Cardiac muscle cell (in vitro differentiated cells and primary cell): Measurements from ENCODE around the gene RCAN1. TPM values are rescaled to one million over a fixed set of nuclear protein-coding genes. Genes with fewer than 3 reads are reported as not detected.
A peak's percentile ranks its signal among the peaks of the same experiment; 100 is the strongest.

ENCODE experiments used
- DNase-seq, 2 donors: peaks; one replicate each; pipeline versions ENCODE4 v3.0.0 to v3.0.0-alpha.2; 2010 to 2017; ENCODE audit warnings: low read depth in 1 of 2, low spot score in 1 of 2
- H3K27ac ChIP-seq: fragments of 200-600 bp; sonication (generic); 2 replicates; pipeline ENCODE4 v1.5.1; 2016
- H3K27me3 ChIP-seq: fragments of 200-600 bp; sonication (generic); 2 replicates; pipeline ENCODE4 v1.6.0; 2016; ENCODE audit warnings: control low read depth
- H3K36me3 ChIP-seq: fragments of 200-600 bp; sonication (generic); 2 replicates; pipeline ENCODE4 v1.5.1; 2016; ENCODE audit warnings: control low read depth
- H3K4me1 ChIP-seq: fragments of 200-600 bp; sonication (generic); 2 replicates; pipeline ENCODE4 v1.8.1; 2017; ENCODE audit warnings: low read depth, mild to moderate bottlenecking, mixed run types
- H3K4me3 ChIP-seq: fragments of 200-600 bp; sonication (generic); 2 replicates; pipeline ENCODE4 v1.5.1; 2016; ENCODE audit warnings: mild to moderate bottlenecking
- H3K9me3 ChIP-seq: fragments of 200-600 bp; sonication (generic); 2 replicates; pipeline ENCODE4 v1.5.1; 2017; ENCODE audit warnings: low read depth, mild to moderate bottlenecking, control low read depth
- polyA plus RNA-seq: library from polyadenylated mRNA; unstranded; fragments of >200 nt; fragmentation: Nextera tagmentation; extraction: Ambion mirVana; gene quantifications from 2 replicates; pipeline ENCODE4 v1.2.1, GENCODE V29; 2016
- total RNA-seq: library from RNA; depleted of rRNA; stranded (reverse); fragments of >200 nt; gene quantifications from 2 replicates; pipeline ENCODE4 v1.2.3, GENCODE V29; 2016
- TF ChIP-seq, protein P1 (sequence below): IDR thresholded peaks from 2 replicates; pipeline ENCODE4 v1.5.1; 2012; ENCODE audit warnings: low read depth, mild to moderate bottlenecking, low read length

RCAN1 gene
- total and polyA plus RNA-seq, 2 experiments from 2014 or later: 47.4 to 96.2 TPM

DNA sequence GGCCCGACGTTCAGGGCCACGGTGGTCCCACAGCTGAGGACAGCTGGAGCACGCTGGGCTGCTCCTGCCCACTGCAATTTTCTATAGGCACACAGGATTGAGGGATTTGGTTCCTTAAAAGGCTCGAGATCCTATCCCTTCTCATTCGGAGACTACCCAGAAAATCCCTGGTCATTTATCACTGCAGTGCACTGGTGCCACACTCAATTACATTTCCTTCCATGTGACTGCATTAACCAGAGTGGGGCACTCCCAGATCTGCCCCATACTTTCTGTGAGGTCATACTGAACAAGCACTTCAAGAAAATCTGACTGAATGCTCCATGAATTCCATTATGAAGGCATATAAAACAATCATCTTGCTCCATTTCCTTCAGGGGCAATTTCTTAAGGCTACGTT, 53.1 kb downstream of the RCAN1 start:
- H3K27ac ChIP-seq: no peak overlapping the region
- no peaks in the 10 kb centered on the region for H3K27me3 ChIP-seq
- H3K36me3 ChIP-seq: no peaks in the 10 kb centered on the region
- DNase-seq: no peak
- H3K9me3 ChIP-seq: no peaks in the 10 kb centered on the region
- H3K4me3 ChIP-seq: no peak overlapping the region
- TF ChIP-seq, protein P1, sequence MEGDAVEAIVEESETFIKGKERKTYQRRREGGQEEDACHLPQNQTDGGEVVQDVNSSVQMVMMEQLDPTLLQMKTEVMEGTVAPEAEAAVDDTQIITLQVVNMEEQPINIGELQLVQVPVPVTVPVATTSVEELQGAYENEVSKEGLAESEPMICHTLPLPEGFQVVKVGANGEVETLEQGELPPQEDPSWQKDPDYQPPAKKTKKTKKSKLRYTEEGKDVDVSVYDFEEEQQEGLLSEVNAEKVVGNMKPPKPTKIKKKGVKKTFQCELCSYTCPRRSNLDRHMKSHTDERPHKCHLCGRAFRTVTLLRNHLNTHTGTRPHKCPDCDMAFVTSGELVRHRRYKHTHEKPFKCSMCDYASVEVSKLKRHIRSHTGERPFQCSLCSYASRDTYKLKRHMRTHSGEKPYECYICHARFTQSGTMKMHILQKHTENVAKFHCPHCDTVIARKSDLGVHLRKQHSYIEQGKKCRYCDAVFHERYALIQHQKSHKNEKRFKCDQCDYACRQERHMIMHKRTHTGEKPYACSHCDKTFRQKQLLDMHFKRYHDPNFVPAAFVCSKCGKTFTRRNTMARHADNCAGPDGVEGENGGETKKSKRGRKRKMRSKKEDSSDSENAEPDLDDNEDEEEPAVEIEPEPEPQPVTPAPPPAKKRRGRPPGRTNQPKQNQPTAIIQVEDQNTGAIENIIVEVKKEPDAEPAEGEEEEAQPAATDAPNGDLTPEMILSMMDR: no peak
- H3K4me1 ChIP-seq: peaks cover 7% of the 10 kb centered on the region

DNA sequence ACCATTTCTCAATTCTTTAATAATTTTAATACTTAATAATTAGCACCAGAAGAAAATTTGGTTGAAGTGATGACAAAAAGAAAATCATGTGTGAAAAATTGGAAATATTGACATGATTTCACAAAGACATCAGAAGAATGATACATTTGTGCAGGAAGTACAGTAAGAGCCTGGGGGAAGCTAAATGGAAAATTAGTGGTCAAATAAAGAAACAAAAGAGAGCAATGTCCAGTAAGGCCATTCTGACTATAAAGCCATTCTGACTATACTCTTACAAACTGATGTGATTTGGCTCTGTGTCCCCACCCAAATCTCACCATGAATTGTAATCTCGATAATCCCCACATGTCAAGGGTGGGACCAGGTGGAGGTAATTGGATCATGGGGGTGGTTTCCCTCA, 54.3 kb downstream of the RCAN1 start:
- Histone ChIP-seq H3K4me3 (no peak overlapping the region), H3K27me3 (no peaks in the 10 kb centered on the region), H3K27ac (no peak overlapping the region), H3K4me1 (no peaks in the 10 kb centered on the region), H3K36me3 (no peaks in the 10 kb centered on the region), H3K9me3 (no peaks in the 10 kb centered on the region)
- TF ChIP-seq, protein P1: no peak
- no peak for DNase-seq

DNA sequence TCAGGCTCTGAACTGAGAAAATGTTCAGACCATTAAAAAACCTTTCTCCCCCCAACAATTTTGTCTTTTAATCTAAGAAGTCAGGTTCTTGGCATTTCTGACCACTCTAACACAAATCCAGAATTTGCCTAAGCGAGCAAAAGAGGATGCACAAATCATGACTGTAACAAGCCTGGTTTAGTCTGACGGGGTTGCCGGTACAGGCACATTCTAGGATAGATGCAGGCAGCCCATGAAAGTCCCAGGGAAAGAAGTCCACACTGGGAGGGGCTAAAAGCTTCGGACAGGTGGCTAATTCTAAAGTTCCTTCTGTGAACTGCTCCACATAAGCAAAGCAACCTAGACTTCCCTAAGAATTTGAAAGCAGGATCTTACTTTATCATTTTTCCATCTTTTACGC, 54.9 kb downstream of the RCAN1 start:
- Histone ChIP-seq H3K9me3 (no peaks in the 10 kb centered on the region), H3K27me3 (no peaks in the 10 kb centered on the region), H3K4me3 (no peak overlapping the region), H3K27ac (no peak overlapping the region), H3K36me3 (no peaks in the 10 kb centered on the region), H3K4me1 (no peaks in the 10 kb centered on the region)
- no peak for DNase-seq
- TF ChIP-seq, protein P1: no peak

DNA sequence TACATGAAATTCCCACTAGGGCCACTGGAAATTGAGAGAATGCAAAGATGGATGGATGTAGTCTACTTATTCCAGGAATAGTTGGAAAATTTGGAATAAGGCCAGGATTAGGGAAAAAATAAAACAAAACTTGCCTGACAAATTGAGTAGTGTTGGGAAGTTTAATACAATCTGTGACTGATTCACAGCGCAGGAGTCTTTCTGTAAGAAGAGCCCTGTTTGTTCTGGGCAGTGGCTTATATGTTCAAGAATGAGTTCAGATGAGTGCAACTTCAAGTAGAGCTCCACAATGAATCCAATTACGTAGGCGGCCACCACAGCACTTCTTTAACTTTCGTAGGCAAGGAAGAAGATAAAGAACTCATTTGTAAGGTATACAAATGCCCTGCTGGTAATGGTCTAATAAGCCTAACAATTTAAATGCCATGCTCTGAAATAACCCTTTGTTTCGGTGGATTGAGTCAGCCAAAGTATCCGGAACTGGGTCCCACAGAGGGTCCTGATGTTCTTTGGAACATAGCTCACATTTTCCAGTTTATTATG, 55.8 kb downstream of the RCAN1 start:
- no peak for DNase-seq
- no peaks in the 10 kb centered on the region for H3K27me3 ChIP-seq
- H3K4me3 ChIP-seq: no peak overlapping the region
- TF ChIP-seq, protein P1: no peak
- H3K36me3 ChIP-seq: no peaks in the 10 kb centered on the region
- H3K27ac ChIP-seq: no peak overlapping the region
- no peaks in the 10 kb centered on the region for H3K9me3 ChIP-seq
- no peaks in the 10 kb centered on the region for H3K4me1 ChIP-seq

DNA sequence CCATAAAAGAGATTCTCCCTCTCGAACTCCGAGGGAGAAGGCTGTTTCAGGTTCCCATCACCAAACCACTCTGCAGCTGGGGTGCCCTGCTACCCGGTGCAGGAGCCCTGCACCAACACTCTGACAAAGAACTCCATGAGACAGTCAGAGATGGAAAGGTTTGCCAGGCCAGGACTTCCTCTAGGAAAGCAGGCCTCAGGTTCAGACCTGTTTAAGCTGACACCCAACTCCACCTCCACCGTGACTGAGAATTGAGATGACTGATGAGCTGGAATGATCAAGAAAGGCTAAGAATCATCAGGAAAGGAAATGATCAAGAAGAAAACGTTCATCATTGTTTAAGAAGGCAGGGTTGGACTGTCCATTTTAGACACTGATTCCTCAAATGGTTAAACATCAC, 56.7 kb downstream of the RCAN1 start:
- no peaks in the 10 kb centered on the region for H3K9me3 ChIP-seq
- DNase-seq: no peak

More for the DNA sequence above, 56.7 kb downstream of the RCAN1 start:
- Histone ChIP-seq H3K36me3 (no peaks in the 10 kb centered on the region), H3K27ac (peak overlapping the region; percentile 22), H3K4me1 (no peaks in the 10 kb centered on the region), H3K27me3 (no peaks in the 10 kb centered on the region), H3K4me3 (no peak overlapping the region)
- TF ChIP-seq, protein P1: no peak
